Fibroblast of skin of right quadriceps (primary cell): ENCODE results near the gene PALD1.
A peak's percentile ranks its signal among the peaks of the same experiment; 100 is the strongest.

Experiments used
- DNase-seq: peaks from one replicate; pipeline ENCODE4 v3.0.0-alpha.2; 2013

PALD1 gene

DNA sequence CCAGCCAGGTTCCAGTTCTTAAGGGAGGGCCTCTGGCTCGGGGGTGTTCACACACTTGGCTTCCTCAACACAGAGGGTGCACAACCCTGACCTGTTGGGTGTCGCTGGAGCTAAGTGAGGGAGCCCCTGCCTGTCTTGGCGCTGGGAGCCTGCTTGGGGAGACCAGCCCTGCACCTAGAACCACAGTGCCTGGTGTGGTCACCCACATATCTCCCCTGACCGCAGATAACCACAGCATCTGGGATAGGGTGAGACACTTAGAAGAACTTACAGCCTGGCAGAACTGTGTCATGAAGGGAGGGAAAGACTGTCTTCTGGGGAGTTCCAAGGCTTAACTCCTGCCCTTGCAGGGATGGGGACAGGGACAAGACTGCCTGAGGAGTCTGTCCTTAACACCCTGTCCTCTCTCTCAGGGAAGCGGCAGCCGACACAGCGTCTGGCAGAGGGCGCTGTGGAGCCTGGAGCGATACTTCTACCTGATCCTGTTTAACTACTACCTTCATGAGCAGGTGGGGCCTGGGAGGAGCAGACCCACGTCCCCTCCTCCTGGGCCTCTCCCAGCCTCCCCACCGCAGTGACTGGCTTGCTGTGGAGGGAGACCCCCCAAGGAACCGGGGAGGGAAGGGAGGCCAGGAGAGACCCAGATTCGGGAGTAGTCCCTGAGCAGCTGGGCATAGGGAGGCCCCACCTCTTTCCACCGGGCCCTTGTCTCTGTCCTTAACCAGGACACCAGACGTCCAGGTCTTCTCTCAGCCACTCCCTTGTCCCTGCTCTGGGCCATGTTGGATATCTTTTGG lies 59.0 kb downstream of the PALD1 start:
- DNase-seq = no peak

DNA sequence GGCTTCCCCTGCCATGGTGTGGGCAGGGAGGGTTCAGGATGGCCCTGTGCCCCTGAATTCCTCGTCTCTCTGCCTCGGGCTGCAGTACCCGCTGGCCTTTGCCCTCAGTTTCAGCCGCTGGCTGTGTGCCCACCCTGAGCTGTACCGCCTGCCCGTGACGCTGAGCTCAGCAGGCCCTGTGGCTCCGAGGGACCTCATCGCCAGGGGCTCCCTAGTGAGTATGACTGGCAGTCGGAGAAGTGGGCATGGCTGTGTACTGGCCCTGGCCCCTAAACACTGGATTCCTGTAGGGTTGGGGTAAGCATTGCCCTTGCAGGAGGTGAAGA lies 59.6 kb downstream of the PALD1 start:
- DNase-seq = no peak

DNA sequence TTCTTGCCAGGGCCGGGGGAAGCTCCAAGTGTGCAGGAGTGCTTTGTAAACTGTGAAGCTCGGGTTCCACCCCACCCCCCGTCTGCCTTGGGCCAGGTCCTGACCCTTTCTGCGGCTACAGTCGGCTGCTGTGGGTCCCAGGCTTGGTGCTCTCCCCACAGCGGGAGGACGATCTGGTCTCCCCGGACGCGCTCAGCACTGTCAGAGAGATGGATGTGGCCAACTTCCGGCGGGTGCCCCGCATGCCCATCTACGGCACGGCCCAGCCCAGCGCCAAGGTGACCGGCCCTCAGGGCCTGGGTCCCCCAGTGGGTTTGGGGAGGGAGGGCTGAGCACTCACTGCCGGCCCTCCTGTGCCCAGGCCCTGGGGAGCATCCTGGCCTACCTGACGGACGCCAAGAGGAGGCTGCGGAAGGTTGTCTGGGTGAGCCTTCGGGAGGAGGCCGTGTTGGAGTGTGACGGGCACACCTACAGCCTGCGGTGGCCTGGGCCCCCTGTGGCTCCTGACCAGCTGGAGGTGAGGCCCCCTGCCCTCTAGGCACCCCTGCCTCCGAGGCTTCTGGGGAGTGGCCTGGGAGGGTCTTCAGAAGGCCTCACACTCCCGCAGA lies 60.3 kb downstream of the PALD1 start:
- no peak for DNase-seq

DNA sequence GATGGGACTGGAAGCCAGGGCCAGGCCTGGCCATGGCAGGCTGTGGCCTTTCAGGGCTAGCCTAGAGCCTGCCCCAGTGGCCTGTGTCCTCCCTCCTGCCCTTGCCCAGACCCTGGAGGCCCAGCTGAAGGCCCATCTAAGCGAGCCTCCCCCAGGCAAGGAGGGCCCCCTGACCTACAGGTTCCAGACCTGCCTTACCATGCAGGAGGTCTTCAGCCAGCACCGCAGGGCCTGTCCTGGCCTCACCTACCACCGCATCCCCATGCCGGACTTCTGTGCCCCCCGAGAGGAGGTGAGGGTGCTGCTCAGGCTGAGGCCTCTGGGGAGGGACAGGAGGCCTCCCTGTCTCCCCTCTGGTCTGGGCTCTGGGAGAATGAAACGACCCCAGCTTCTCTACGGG lies 60.9 kb downstream of the PALD1 start:
- DNase-seq = no peak

DNA sequence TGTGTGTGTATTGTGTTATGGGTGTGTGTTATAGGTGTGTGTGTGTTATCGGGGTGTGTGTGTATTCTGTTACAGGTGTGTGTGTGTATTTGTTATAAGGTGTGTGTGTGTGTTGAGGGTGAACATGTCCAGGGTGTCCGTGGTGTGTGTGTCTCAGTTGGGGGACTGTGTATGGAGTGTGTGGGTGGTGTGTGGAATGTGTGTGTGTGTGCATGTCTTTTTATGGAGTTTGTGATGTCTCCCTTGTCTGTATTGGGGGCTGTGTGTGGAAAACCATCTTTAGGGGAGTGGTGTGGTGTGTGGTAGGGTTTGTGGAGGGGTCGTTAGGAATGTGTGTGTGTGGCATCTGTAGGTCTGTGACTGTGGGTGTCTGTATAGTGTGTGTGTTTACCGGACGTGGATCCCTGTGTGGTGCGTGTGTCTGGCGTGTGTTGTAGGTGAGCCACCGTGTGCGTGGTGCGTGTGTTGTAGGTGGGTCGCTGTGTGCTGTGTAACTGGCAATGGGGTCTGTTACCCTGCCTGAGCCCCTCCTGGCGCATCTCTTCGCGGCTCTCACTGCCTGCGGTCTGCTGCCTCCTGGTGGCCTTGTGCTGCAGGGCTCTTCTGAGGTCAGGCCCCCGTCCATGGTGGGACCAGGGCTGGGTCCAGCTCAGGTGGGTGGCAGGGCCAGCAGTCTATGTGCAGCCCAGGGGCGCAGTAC lies 61.7 kb downstream of the PALD1 start:
- DNase-seq = no peak

DNA sequence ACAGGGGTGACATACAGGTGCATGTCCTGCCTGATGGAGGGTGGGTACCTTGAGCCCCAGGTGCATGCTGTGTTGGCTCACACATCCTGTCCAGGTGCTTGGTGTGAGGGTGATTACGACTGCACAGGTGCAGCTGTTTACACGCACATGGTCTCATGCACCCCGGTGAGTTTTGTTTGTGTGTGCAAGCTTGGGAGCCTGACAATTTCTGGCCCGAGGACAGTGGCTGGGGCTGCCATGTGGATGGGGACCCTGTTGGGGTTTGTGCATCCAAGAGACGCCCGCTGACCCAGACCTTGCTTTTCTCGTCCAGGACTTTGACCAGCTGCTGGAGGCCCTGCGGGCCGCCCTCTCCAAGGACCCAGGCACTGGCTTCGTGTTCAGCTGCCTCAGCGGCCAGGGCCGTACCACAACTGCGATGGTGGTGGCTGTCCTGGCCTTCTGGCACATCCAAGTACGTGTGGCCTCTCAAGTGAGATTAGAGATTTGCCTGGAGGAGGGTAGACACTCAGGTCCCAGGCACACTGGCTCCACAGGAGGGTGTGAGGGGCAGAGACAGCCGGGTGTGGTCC lies 62.3 kb downstream of the PALD1 start:
- DNase-seq = no peak

DNA sequence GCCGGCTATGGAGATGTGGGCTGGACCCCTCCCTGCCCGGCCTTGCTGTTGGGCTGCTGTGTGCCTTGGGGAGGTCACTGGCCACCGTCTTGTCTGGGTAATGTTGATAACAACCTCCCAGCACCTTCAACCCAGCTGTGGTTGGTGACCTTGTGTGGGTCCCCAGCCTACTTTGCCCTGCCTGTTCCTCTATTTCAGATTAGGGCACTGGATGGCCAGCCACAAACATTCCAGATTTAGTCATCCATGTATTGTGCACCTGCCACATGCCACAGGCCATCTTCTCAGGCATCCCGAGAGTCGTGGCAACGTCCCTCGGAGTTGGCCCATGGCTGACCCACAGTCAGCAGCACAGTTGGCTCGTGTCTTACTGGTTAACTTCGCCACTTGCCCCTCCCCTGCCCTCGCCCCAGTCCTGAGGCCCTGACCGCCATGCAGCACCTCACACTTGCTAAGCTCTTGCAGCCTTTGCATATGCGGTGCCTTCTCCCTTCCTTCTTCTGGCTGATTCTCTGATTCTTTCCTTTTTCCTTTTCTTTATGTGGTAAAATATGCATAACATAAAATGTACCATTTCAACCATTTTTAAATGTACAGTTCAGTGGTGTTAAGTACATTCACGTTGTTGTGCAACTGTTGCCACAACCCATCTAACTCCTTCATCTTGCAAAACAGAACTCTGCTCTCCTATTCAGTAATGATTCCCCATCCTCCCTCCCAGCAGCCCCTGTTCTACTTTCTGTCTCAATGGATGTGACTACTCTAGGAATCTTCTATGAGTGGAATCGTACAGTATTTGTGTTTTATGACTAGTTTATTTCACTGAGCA lies 63.4 kb downstream of the PALD1 start:
- no peak for DNase-seq

DNA sequence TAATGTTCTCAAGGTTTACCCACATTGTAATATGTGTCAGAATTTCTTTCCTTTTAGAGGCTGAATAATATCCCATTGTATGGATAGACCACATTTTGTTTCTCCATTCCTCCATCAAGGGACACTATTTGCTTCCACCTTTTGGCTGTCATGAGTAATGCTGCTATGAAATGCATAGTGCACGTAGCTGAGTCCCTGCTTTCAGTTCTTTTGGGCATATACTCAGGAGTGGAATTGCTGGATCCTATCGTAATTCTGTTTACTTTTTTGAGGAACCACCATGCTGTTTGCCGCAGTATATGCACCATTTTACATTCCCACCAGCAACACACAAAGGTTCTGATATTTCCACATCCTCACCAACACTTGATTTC lies 64.0 kb downstream of the PALD1 start:
- DNase-seq = no peak

DNA sequence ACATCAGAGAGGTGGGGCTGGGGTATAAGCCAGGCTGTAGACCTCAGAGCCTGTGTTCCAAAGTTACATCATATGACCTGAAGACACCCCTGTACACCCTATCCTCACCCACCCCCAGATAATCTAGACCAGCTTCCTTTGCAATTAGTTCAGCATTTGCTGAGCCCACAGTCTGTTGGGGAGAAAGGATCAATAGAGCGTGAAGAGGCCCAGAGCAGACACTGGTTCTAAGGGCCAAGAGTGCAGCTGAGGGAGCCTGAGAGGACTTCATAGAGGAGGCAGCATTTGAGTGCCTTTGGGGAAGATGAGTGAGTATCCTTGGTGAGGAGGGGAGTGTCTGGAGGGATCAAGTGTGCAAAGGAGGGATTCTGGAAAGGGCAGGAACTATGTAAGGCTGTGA lies 65.3 kb downstream of the PALD1 start:
- no peak for DNase-seq

DNA sequence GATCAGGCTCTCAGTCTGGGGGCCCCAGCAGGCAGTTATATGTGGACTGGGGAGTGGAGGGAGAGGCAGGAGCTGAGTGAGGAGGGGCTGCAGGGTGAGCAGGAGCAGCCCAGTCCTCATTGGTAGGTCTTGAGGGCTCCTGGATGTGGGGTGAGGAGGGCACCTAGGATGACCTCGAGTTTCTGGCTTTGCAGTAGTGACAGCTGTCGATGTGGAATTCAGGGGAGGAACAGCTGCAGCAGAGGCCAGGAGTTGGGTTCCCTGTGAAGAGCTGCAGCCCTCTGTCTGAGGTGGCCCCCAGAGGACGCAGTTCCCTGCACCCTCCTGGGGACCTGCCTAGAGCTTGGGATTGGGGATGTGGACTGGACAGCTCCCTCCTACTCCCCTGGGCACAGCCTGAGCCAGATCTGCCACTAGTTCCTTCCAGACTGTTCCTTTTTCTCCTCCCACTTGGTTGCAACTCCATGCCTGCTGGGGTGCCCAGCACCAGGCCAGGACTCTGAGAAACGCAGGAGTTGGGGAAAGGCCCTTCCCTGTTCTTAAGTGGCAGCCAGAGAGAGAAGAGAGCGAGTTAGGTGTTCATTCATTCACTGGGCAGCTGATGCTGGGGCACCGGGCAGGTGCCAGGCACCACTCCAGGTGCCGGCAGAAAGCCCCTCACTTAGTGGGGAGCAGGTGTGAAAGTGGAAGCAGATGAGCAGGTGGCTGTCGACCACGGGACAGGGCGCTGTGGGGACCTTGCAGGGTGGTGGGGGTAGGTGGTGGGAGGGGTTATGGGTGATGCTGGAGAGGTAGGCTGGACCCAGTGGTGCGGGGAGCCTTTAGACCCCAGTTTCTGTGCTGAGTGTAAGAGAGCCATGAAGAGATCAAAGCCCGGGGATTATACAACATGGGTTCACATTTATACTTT lies 66.1 kb downstream of the PALD1 start:
- no peak for DNase-seq

DNA sequence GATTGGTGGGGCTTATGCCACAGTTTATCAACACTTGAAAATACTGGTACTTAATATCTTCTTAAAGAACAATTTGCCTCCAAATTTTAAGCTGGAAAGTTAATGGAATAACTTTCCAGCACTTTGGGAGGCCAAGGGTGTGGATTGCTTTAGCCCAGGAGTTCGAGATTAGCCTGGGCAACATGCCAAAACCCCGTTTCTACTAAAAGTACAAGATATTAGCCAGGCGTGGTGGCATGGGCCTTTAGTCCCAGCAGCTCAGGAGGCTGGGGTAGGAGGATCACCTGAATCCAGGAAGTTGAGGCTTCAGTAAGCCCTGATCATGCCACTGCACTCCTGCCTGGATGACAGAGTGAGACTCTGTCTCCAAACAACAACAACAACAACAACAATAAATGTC lies 68.0 kb downstream of the PALD1 start:
- no peak for DNase-seq

DNA sequence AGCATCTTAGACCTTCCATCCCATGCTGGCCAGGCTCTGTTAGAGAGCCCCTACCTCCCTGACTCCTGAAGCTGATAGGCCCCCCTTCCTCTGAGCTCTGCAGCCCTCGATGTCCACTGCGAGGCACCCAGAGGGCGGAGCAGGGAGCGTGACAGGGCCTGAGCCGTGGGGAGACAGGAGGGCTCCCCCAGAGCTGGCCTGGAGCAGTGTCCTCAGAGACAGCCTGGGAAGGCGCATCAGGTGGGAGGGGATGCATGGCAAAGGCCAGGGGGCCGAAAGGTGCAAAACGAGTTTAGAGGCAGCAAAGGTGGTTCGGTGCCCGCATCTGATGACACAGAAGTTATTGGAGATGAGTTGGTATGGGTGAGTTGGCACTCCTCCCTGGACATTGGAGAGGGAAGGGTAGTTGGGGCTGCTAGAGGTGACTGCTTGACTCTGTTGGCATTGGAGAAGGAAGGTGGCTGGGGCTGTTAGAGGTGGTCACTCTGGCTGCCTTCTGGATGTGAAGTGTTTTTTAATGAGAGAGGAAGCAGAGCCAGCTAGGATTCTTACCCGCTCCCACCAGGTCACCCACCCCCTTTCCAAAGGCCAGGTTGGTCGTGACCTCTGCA lies 70.9 kb downstream of the PALD1 start:
- no peak for DNase-seq

DNA sequence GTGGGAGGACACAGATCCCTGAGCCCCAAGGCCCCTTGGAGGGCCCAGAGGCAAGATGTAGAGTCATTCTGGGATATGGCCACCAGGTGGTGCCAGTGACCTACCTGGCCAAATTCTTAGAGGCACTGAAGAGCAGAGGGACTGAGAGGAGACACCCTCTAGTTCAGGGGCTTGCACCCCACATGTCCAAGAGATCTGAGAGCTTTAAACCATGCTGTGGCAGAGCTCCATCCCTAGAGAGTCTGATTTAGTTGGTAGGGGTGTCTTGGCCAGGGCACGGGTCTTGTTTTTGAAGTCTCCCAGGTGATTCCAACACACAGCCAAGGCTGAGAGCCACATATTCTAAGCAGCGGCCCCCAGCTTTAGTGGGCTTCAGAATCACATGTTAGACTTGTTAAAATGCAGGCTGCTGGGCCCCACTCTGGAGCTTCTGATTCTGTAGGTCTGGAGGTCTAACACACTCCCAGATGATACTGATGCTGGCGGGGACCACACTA lies 71.4 kb downstream of the PALD1 start:
- peak; percentile 59 for DNase-seq

DNA sequence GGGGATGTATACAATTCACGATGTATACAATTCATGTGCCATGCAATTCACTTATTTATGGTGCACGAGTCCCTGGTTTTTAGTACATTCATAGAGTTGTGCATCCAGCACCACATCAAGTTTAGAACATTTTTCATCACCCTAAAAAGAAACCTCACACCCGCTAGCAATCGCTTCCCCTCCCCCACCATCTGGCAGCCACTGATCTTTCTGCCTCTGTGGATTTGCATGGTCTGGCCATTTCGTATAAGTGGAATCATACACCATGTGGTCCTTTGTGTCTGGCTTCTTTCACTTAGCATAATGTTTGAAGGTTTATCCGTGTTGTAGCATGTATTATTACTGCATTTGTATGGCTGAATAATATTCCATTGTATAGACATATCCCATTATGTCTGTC lies 71.9 kb downstream of the PALD1 start:
- no peak for DNase-seq

DNA sequence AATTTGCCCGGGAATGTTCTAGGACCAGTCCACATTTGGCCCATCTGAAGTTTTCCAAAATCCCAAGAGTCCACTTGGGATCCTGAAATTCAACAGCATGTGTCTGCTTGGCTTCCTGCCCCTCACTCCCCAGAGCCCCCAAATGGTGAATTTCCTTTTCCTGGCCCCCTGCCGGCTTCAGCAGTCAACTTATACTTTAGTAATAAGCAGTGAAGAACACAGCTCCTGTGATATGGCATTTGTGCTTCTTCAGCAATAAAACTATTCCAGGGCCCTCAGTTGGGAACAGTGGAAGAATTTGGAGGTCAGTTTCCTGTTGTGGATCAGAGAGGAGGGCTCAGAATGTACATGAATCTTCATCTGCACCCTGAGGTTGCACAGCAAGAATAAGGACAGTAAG lies 72.9 kb downstream of the PALD1 start:
- peak; percentile 23 for DNase-seq

DNA sequence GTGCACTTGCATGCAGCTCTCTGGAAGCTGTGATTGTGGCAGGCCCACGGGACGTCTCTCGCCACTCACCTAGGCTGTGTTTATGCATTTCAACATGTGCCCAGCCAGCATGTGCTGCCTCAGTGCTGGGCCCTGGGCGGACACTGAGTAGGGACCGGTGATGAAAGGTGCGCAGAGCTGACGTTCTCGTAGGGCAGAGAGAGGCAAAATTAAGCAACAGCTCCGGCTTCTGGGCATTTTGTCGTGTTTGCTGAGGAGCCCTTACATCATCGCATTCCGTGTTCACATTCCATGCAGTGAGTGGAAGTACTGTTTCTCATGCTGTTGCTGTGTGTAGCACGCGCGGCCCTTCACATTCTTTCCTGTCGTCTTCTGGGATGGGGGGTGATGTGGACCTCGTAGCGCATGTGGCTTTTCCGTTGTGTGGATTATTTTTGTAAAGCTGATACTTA lies 73.4 kb downstream of the PALD1 start:
- peak; percentile 96 for DNase-seq

DNA sequence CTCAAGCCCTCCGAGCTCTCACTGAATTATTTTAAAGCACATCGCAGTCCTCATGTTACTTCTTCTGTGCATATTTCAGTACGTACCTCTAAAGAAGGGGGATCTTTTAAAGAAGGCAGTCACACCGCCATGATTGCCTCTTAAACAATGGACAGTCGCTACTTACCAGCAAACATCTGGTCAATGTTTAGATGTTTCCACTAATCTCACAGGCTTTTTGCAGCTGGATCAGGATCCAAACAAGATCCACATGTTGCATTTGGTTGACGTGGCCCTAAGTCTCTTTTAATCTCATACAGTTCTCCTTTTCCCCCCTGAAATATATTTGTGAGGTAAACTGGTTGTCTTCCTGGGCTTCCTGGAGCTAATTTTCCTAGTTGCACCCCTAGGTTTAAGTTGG lies 74.0 kb downstream of the PALD1 start:
- DNase-seq = no peak

DNA sequence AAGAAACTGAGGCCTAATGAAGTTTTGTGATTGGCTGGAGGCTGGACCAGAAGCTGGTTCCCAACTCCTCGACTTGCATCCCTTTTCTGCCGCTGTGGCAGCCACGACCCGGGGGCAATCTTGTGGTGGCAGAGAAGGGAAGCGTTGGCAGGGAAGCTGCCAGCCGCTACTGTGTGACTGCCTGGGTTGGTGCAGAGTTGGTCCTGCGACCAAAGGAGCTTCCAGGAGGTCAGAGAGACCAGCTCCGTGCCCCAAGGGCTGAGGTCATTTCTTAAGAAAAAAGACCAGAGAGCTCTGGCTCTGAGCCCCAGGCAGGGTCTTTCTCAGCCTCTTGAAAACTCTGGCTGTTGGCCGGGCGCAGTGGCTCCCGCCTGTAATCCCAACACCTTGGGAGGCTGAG lies 76.8 kb downstream of the PALD1 start:
- DNase-seq = no peak

DNA sequence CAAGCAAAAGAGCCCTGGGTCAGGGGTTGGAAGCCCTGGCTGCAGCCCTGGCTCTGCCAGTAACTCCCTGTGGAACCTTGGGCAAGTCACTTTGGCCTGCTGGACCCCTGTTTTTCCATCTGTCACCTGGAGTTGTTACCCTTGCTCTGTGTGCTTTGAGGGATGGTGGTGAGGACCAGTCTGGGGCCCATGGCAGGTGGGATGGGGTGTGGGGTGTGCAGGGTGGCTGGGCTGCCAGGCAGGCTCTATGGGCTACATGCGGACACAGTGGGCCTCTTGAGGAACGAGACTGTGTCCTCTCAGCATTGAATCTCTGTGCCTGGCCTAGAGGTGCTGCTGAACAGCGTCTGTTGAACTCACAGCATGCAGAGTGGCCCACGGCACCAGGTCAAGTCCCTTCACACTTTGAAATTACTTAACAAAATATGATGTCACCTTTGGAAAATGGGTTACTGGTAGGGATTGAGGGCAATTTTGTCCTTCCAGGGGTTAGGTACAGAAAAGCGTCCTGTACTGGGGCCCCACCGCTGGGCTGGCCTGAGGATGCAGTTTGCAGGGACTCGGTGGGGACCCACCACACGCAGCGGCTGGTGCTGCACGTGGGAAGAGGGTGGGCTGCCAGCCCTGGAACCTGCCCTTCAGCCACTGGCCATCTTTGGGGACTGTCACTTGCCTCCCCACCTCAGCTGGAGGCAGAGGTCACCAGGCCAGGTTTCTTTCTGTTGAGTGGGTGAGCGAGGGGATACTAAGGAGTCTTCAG lies 78.7 kb downstream of the PALD1 start:
- DNase-seq = no peak

DNA sequence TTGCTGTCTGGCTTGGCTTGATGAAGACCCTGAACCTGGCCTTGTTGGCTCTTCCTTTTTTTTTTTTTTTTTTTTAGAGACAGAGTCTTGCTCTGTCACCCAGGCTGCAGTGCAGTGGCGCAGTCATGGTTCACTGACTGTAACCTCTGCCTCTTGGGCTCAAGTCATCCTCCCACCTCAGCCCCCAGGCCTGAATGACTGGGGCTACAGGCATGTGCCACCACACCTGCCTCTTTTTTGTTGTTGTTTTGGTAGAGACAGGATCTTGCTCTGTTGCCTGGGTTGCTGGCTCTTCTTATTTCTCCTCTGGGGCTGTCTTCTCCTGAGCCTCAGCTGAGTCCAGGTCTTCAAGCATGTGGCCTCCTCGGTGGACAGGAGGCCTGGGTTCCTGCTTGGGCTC lies 79.3 kb downstream of the PALD1 start:
- DNase-seq = no peak

DNA sequence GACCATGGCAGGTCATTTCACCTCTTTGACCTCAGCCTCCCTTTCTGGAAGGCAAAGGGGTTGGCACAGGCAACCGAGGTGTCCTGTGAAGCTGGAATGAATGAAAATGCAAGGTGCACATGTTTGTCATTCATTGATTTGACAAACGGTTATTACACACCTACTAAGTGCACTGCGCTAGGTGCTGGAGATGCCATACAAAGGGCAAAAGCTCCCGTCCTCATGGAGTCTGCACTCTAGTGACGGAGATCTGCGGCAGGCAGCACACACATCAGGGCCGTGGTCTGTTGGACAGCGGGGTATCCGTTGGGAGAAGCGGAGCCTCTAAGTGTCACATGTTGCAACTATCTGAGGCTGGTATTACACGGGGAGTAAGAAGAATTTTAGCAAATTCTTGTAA lies 79.7 kb downstream of the PALD1 start:
- no peak for DNase-seq
